ENCODE measurements around the gene TOMM34. TPM values are rescaled to one million over a fixed set of nuclear protein-coding genes. Genes with fewer than 3 reads are reported as not detected.

TOMM34 gene
- total and polyA plus RNA-seq, 2 of the 13 experiments (the other 11 are each of a cell fraction or from before 2014, with no cell fraction given), result 36.2 to 52.0 TPM

DNA sequence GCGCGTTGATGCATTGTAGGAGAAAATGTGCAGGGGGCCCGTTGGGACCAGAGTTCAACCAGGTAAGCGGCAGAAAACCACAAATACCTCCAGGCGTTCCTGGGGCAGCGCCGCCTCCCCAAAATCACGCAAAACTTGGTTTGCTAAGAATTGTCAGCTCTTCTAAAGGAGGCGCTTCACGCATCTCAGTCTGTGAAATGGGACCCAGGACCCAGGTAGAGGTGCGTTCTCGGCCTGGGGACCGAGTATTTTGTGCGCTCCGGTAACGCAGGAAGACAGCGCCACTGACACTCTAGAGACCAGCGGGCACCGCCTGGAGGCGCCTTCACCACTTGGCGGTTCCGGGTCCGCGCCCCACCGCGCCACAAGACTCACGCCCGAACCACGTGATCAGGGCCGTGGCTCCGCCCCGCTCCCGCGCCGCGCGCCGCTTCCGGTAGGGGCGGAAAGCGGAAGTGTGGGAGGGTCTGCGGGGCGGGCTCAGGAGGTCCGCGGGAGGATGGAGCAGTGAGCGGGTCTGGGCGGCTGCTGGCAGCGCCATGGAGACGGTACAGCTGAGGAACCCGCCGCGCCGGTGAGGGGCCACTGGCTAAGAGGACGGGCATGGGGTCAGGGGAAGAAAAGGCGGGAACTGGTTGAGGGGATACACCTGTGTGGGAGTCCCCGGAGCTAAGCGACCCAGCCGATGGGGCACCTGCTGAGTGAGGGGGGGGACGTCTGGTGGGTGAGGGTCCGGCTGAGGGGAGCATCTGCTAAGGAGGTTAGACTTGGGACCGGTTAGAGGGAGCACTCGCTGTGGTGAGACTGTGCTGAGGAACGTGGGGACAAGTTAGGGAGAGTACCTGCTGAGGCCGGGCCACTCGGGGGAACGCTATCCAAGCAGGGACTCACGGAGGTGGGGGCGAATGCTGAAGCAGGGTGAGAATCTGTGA lies 6.1 kb upstream of the TOMM34 start, which contains the start of gene STK4 (continued):
- TF ChIP-seq, protein P1, sequence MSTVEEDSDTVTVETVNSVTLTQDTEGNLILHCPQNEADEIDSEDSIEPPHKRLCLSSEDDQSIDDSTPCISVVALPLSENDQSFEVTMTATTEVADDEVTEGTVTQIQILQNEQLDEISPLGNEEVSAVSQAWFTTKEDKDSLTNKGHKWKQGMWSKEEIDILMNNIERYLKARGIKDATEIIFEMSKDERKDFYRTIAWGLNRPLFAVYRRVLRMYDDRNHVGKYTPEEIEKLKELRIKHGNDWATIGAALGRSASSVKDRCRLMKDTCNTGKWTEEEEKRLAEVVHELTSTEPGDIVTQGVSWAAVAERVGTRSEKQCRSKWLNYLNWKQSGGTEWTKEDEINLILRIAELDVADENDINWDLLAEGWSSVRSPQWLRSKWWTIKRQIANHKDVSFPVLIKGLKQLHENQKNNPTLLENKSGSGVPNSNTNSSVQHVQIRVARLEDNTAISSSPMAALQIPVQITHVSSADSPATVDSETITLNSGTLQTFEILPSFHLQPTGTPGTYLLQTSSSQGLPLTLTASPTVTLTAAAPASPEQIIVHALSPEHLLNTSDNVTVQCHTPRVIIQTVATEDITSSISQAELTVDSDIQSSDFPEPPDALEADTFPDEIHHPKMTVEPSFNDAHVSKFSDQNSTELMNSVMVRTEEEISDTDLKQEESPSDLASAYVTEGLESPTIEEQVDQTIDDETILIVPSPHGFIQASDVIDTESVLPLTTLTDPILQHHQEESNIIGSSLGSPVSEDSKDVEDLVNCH (CRISPR knock-in tag; IDR thresholded peaks at IDR 0.05), result no peak
- TF ChIP-seq ZFP90 (CRISPR knock-in tag; IDR thresholded peaks at IDR 0.05; ENCODE audit: borderline replicate concordance) (no peak; the same call in none of the 2 replicates), SMC3 (IDR thresholded peaks at IDR 0.05; ENCODE audit: low read length) (no peak), ZNF205 (CRISPR knock-in tag; IDR thresholded peaks at IDR 0.05) (no peak; the same call in 1 of the 2 replicates), CBX5 (CRISPR knock-in tag; IDR thresholded peaks at IDR 0.05; ENCODE audit: borderline replicate concordance) (peak; percentile 71; the same call in 1 of the 2 replicates), CENPT (CRISPR knock-in tag; IDR thresholded peaks at IDR 0.05; ENCODE audit: low read depth) (0 out of 2 replicates have a peak, but pooled peaks have one; percentile 46), IKZF1 (IDR thresholded peaks at IDR 0.05) (no peak), SUZ12 (IDR thresholded peaks at IDR 0.05; ENCODE audit: low read depth, low read length) (no peak), ZNF30 (CRISPR knock-in tag; IDR thresholded peaks at IDR 0.05) (no peak; the same call in 1 of the 2 replicates), MBNL3 (CRISPR knock-in tag; conservative IDR thresholded peaks at IDR 0.05) (no peak), POLR2A (IDR thresholded peaks at IDR 0.05; ENCODE audit: insufficient read depth in 1 of 2, low read depth in 2 of 2, low read length in 2 of 2) (peak; percentile 96 to 98), ZNF83 (CRISPR knock-in tag; IDR thresholded peaks at IDR 0.05; ENCODE audit: borderline replicate concordance) (0 out of 2 replicates have a peak, but pooled peaks have one; percentile 80), ZNF292 (CRISPR knock-in tag; IDR thresholded peaks at IDR 0.05; ENCODE audit: borderline replicate concordance, low read depth) (peak; percentile 71), ERF (CRISPR knock-in tag; IDR thresholded peaks at IDR 0.05) (peak; percentile 99), PRMT3 (CRISPR knock-in tag; IDR thresholded peaks at IDR 0.05; ENCODE audit: borderline replicate concordance, low read depth) (peak; percentile 31; the same call in 1 of the 2 replicates)
- TF ChIP-seq, protein P2, sequence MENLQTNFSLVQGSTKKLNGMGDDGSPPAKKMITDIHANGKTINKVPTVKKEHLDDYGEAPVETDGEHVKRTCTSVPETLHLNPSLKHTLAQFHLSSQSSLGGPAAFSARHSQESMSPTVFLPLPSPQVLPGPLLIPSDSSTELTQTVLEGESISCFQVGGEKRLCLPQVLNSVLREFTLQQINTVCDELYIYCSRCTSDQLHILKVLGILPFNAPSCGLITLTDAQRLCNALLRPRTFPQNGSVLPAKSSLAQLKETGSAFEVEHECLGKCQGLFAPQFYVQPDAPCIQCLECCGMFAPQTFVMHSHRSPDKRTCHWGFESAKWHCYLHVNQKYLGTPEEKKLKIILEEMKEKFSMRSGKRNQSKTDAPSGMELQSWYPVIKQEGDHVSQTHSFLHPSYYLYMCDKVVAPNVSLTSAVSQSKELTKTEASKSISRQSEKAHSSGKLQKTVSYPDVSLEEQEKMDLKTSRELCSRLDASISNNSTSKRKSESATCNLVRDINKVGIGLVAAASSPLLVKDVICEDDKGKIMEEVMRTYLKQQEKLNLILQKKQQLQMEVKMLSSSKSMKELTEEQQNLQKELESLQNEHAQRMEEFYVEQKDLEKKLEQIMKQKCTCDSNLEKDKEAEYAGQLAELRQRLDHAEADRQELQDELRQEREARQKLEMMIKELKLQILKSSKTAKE (CRISPR knock-in tag; IDR thresholded peaks at IDR 0.05; ENCODE audit: borderline replicate concordance), result no peak
- TF ChIP-seq, protein P3, sequence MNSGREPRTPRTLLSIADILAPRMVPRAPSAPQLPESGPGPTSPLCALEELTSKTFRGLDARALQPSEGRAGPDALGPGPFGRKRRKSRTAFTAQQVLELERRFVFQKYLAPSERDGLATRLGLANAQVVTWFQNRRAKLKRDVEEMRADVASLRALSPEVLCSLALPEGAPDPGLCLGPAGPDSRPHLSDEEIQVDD (CRISPR knock-in tag; IDR thresholded peaks at IDR 0.05; ENCODE audit: borderline replicate concordance), result peak; percentile 83; the same call in 1 of the 2 replicates
- TF ChIP-seq, protein P4, sequence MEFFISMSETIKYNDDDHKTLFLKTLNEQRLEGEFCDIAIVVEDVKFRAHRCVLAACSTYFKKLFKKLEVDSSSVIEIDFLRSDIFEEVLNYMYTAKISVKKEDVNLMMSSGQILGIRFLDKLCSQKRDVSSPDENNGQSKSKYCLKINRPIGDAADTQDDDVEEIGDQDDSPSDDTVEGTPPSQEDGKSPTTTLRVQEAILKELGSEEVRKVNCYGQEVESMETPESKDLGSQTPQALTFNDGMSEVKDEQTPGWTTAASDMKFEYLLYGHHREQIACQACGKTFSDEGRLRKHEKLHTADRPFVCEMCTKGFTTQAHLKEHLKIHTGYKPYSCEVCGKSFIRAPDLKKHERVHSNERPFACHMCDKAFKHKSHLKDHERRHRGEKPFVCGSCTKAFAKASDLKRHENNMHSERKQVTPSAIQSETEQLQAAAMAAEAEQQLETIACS (CRISPR knock-in tag; IDR thresholded peaks at IDR 0.05), result peak; percentile 71
- TF ChIP-seq, protein P5, sequence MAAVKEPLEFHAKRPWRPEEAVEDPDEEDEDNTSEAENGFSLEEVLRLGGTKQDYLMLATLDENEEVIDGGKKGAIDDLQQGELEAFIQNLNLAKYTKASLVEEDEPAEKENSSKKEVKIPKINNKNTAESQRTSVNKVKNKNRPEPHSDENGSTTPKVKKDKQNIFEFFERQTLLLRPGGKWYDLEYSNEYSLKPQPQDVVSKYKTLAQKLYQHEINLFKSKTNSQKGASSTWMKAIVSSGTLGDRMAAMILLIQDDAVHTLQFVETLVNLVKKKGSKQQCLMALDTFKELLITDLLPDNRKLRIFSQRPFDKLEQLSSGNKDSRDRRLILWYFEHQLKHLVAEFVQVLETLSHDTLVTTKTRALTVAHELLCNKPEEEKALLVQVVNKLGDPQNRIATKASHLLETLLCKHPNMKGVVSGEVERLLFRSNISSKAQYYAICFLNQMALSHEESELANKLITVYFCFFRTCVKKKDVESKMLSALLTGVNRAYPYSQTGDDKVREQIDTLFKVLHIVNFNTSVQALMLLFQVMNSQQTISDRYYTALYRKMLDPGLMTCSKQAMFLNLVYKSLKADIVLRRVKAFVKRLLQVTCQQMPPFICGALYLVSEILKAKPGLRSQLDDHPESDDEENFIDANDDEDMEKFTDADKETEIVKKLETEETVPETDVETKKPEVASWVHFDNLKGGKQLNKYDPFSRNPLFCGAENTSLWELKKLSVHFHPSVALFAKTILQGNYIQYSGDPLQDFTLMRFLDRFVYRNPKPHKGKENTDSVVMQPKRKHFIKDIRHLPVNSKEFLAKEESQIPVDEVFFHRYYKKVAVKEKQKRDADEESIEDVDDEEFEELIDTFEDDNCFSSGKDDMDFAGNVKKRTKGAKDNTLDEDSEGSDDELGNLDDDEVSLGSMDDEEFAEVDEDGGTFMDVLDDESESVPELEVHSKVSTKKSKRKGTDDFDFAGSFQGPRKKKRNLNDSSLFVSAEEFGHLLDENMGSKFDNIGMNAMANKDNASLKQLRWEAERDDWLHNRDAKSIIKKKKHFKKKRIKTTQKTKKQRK (IDR thresholded peaks at IDR 0.05; ENCODE audit: low read length), result no peak
